Nephron progenitor cell (in vitro differentiated cells): ENCODE measurements around the gene NRDE2.
"Not testable (repeated sequence)": the region's sequence is repeated elsewhere in the genome, so short reads cannot be mapped to it uniquely, and the experiment has no call there.

ENCODE experiments used
- DNase-seq: peaks from one replicate; pipeline ENCODE4 v3.0.0; 2021
- H3K27ac Mint-ChIP-seq: 2 replicates; pipeline ENCODE4 v1.8.0; 2021; ENCODE audit warnings: mild to moderate bottlenecking, moderate library complexity, mixed read lengths
- H3K27me3 Mint-ChIP-seq: 2 replicates; pipeline ENCODE4 v1.8.0; 2021; ENCODE audit warnings: mild to moderate bottlenecking, low read depth, mixed read lengths; ENCODE audit not compliant: poor library complexity
- H3K36me3 Mint-ChIP-seq: 2 replicates; pipeline ENCODE4 v1.8.0; 2021; ENCODE audit warnings: low read depth, mixed read lengths
- H3K4me1 Mint-ChIP-seq: 2 replicates; pipeline ENCODE4 v1.8.0; 2021; ENCODE audit warnings: mixed read lengths
- H3K4me3 Mint-ChIP-seq: 2 replicates; pipeline ENCODE4 v1.8.0; 2021; ENCODE audit warnings: mild to moderate bottlenecking, moderate library complexity, mixed read lengths
- H3K9me3 Mint-ChIP-seq: 2 replicates; pipeline ENCODE4 v1.8.0; 2021; ENCODE audit warnings: mild to moderate bottlenecking, moderate library complexity, mixed read lengths
- TF ChIP-seq, protein P1 (sequence below): fragments of 200-600 bp; sonication (generic); IDR thresholded peaks from 2 replicates; pipeline ENCODE4 v1.5.0; 2021; ENCODE audit warnings: antibody characterized with exemption

The NRDE2 gene

DNA sequence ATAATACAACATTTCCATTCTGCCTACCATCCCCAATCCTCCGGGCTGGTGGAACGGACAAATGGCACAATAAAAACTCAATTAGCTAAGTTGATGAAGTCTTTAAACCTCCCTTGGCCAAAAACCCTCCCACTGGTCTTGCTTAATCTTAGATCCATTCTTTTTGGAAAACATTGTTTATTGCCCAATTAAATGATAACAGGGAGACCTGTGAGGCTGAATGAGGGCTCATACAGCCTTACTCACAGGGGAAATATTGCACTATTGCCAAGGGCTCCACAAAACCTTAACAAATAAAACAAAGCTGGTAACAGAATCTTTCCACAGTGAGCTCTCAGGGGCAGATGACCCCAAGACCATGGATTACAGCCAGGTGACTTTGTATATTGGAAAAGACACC is 83.1 kb downstream of the NRDE2 start:
- H3K9me3 Mint-ChIP-seq = peaks cover 7% of the 10 kb centered on the region
- no peak for DNase-seq
- H3K27ac Mint-ChIP-seq = no peak overlapping the region
- TF ChIP-seq, protein P1, sequence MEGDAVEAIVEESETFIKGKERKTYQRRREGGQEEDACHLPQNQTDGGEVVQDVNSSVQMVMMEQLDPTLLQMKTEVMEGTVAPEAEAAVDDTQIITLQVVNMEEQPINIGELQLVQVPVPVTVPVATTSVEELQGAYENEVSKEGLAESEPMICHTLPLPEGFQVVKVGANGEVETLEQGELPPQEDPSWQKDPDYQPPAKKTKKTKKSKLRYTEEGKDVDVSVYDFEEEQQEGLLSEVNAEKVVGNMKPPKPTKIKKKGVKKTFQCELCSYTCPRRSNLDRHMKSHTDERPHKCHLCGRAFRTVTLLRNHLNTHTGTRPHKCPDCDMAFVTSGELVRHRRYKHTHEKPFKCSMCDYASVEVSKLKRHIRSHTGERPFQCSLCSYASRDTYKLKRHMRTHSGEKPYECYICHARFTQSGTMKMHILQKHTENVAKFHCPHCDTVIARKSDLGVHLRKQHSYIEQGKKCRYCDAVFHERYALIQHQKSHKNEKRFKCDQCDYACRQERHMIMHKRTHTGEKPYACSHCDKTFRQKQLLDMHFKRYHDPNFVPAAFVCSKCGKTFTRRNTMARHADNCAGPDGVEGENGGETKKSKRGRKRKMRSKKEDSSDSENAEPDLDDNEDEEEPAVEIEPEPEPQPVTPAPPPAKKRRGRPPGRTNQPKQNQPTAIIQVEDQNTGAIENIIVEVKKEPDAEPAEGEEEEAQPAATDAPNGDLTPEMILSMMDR = no peak
- H3K4me1 Mint-ChIP-seq = no peaks in the 10 kb centered on the region
- H3K4me3 Mint-ChIP-seq = no peak overlapping the region
- H3K36me3 Mint-ChIP-seq = no peaks in the 10 kb centered on the region
- peaks cover 50% of the 10 kb centered on the region for H3K27me3 Mint-ChIP-seq

DNA sequence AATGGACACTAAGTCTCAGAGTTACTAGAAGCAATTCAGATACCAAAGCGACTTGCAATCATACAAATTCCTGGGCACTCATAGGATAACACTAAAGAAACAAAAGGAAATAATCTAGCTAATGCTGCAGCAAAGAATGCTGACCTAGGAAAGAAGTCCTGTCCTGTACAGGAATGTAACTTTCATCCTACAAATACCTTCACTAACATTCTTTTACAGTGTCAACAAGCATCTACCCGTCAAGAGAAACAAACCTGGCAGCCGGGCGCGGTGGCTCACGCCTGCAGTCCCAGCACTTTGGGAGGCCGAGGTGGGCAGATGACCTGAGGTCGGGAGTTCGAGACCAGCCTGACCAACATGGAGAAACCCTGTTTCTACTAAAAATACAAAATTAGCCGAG is 84.3 kb downstream of the NRDE2 start:
- H3K27me3 Mint-ChIP-seq = peaks cover 46% of the 10 kb centered on the region
- not testable (repeated sequence) for H3K9me3 Mint-ChIP-seq, H3K36me3 Mint-ChIP-seq, H3K4me1 Mint-ChIP-seq, H3K4me3 Mint-ChIP-seq, DNase-seq, H3K27ac Mint-ChIP-seq

DNA sequence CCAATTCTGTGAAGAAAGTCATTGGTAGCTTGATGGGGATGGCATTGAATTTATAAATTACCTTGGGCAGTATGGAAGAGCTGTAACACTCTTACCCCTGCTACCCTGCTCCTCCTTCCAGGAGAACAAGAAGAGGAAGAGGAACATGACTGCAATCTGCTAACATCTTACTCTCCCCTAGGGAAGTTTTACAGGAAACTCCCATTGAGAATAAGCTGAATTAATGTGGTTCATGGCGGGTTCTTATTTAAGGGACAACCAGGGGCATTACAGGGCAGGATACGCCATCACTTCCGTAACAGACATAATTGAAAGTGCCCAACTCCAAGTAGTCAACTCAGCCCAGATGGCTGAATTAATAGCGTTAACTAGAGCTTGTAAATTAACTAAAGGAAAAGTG is 84.8 kb downstream of the NRDE2 start:
- no peak overlapping the region for H3K4me3 Mint-ChIP-seq
- H3K4me1 Mint-ChIP-seq = no peaks in the 10 kb centered on the region
- DNase-seq = no peak
- H3K27me3 Mint-ChIP-seq = peaks cover 45% of the 10 kb centered on the region
- TF ChIP-seq, protein P1 = no peak
- H3K36me3 Mint-ChIP-seq = no peaks in the 10 kb centered on the region
- H3K27ac Mint-ChIP-seq = no peak overlapping the region
- H3K9me3 Mint-ChIP-seq = peaks cover 7% of the 10 kb centered on the region

DNA sequence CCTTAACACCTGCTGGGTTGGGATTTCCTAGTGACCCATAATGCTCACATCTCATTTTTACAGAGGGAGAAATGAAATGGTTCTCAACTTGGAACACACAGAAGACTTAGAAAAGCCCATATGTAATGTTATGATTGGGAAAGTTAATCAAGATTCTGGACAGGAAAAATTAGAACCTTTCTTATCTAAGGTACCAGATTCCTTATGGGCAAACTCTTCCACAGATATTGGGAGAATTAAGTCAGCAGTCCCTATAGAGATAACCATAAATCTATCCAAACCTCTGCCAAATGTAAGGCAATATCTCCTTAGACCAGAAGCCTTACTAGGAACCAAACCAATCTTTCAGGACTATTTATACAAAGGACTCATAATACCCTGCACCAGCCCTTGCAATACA is 89.3 kb downstream of the NRDE2 start:
- H3K27me3 Mint-ChIP-seq = peaks cover 24% of the 10 kb centered on the region
- H3K36me3 Mint-ChIP-seq = peaks cover 10% of the 10 kb centered on the region
- no peaks in the 10 kb centered on the region for H3K4me1 Mint-ChIP-seq
- no peak for DNase-seq
- peaks cover 44% of the 10 kb centered on the region for H3K9me3 Mint-ChIP-seq
- TF ChIP-seq, protein P1 = no peak
- no peak overlapping the region for H3K4me3 Mint-ChIP-seq
- H3K27ac Mint-ChIP-seq = no peak overlapping the region

DNA sequence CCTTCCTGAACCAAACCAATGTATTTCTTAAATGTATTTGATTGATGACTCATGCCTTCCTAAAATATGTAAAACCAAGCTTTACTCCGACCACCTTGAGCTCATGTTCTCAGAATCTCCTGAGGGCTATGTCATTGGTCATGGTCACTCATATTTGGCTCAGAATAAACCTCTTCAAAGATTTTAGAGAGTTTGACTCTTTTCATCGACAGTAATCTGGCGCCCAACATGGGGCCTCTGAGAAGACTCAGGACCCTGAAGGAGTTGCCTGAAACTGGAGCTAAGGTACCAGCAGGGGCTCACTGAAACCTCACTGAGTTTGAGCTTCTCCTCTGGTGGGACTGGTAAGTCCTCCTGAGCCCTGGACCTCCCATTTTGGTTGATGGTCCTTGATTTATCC is 92.6 kb downstream of the NRDE2 start:
- peaks cover 56% of the 10 kb centered on the region for H3K9me3 Mint-ChIP-seq
- no peak overlapping the region for H3K27ac Mint-ChIP-seq
- peaks cover 23% of the 10 kb centered on the region for H3K27me3 Mint-ChIP-seq
- peaks cover 12% of the 10 kb centered on the region for H3K36me3 Mint-ChIP-seq
- peak; percentile 10 for DNase-seq
- TF ChIP-seq, protein P1 = no peak
- H3K4me1 Mint-ChIP-seq = no peaks in the 10 kb centered on the region
- H3K4me3 Mint-ChIP-seq = no peak overlapping the region

DNA sequence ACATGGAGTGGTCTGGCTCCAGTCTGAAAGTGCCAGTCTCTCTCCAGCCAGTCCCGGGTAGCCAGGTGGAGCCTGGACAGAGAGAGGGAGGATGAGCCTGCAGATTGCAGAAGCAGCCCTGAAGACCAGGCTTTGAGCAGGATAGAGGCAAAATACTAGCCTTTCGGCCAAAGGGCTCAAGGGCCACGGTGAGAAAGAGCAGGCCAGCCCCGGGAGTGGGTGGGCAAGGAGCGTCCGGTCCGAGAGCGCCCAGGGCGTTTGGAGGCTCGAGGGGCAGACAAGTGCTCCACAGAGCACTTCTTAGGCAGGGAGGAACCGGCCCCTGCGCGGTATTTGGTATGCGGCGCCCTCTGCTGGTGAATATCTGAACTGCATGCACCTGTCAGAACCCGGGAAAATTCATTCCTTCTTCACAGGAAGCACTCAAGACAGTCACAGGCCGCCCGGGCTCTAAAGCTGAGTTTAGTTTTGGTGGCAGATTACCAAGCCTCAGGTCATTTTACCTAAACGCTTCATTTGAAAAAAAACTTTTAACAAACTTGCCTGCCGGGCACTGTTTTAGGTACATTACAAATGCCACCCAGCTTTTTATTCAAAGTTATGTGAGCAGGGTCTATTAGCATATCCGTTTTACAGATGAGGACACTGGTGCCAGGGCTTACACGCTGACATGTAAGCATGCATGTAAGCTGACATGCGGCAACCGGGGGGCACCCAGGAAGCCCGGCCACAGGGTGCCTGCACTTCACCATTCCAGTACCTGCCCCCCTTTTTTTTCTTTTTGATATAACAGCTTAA is 96.4 kb downstream of the NRDE2 start:
- peaks cover 46% of the 10 kb centered on the region for H3K9me3 Mint-ChIP-seq
- H3K4me3 Mint-ChIP-seq = no peak overlapping the region
- TF ChIP-seq, protein P1 = peak; percentile 98
- H3K4me1 Mint-ChIP-seq = no peaks in the 10 kb centered on the region
- H3K36me3 Mint-ChIP-seq = peaks cover 12% of the 10 kb centered on the region
- H3K27ac Mint-ChIP-seq = no peak overlapping the region
- peak; percentile 82 for DNase-seq
- peaks cover 12% of the 10 kb centered on the region for H3K27me3 Mint-ChIP-seq

DNA sequence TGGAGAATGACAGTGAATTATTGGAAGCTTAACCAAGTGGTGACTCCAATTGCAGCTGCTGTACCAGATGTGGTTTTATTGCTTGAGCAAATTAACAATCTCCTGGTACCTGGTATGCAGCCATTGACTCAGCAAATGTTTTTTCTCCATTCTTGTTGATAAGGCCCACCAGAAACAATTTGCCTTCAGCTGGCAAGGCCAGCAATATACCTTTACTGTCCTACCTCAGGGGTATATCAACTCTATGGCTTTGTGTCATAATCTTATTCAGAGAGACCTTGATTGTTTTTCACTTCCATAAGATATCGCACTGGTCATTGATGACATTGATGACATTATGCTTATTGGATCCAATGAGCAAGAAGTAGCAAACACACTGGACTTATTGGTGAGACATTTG is 101.8 kb downstream of the NRDE2 start:
- H3K9me3 Mint-ChIP-seq, H3K4me3 Mint-ChIP-seq, H3K27me3 Mint-ChIP-seq, H3K27ac Mint-ChIP-seq, H3K36me3 Mint-ChIP-seq, H3K4me1 Mint-ChIP-seq, DNase-seq: not testable (repeated sequence)
